Gastroesophageal sphincter (tissue), 3 donors: ENCODE results near the gene EBP.

Experiments
- EP300 ChIP-seq: sonication (generic); formaldehyde crosslinking; IDR thresholded peaks from one replicate; pipeline ENCODE4 v1.6.1; 2017; ENCODE audit warnings: antibody characterized with exemption, mild to moderate bottlenecking
- POLR2AphosphoS5 ChIP-seq: sonication (generic); formaldehyde crosslinking; IDR thresholded peaks from one replicate; pipeline ENCODE4 v1.6.1; 2017; ENCODE audit warnings: antibody characterized with exemption
- TF ChIP-seq, protein P1 (sequence below), 4 experiments: fragments of 200-600 bp in 2 of 4; fragments of 450-650 bp in 2 of 4; sonication (generic) in 1 of 4; IDR thresholded peaks; one replicate each; pipeline ENCODE4 v1.5.1; 2017 to 2019; ENCODE audit warnings: antibody characterized with exemption in 4 of 4, mild to moderate bottlenecking in 2 of 4, moderate library complexity in 2 of 4

DNA sequence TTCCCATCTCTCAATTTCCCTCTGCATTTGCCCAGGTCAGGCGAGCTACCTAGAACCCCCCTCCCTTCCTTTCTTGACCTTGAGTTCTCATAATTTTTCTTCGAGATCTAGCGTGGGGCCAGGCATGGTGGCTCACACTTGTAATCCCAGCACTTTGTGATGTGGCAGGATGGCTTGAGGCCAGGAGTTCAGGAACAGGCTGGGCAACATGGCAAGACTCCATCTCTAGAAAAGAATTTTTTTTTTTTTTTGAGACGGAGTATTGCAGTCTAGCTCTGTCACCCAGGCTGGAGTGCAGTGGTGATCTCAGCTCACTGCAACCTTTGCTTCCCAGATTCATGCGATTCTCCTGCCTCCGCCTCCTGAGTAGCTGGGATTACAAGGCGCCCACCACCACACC lies 17.3 kb upstream of the EBP start:
- TF ChIP-seq EP300 (no peak), POLR2AphosphoS5 (no peak)
- TF ChIP-seq, protein P1, sequence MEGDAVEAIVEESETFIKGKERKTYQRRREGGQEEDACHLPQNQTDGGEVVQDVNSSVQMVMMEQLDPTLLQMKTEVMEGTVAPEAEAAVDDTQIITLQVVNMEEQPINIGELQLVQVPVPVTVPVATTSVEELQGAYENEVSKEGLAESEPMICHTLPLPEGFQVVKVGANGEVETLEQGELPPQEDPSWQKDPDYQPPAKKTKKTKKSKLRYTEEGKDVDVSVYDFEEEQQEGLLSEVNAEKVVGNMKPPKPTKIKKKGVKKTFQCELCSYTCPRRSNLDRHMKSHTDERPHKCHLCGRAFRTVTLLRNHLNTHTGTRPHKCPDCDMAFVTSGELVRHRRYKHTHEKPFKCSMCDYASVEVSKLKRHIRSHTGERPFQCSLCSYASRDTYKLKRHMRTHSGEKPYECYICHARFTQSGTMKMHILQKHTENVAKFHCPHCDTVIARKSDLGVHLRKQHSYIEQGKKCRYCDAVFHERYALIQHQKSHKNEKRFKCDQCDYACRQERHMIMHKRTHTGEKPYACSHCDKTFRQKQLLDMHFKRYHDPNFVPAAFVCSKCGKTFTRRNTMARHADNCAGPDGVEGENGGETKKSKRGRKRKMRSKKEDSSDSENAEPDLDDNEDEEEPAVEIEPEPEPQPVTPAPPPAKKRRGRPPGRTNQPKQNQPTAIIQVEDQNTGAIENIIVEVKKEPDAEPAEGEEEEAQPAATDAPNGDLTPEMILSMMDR (IDR thresholded peaks at IDR 0.05): no peak
